Body of pancreas (tissue), 4 donors: ENCODE results near the gene TRPM2. TPM values are rescaled to one million over a fixed set of nuclear protein-coding genes. Genes with fewer than 3 reads are reported as not detected.

Source experiments
- ATAC-seq: fragments of 150-250 bp; one replicate; pipeline ENCODE4 v1.9.1; 2016
- DNase-seq, 4 donors: peaks; one replicate each; pipeline ENCODE4 v3.0.0-alpha.2; 2019
- H3K27ac ChIP-seq, 4 donors: fragments of 200-600 bp; sonication (generic); 1 replicate in 3 of 4; 2 replicates in 1 of 4; pipeline versions ENCODE4 v1.5.1 to v1.6.1; 2016 to 2019; ENCODE audit warnings: mild to moderate bottlenecking in 1 of 4, mixed read lengths in 1 of 4, moderate library complexity in 1 of 4
- H3K27me3 ChIP-seq, 2 donors: fragments of 200-600 bp; sonication (generic); one replicate each; pipeline ENCODE4 v1.6.0; 2016; ENCODE audit warnings: mild to moderate bottlenecking in 1 of 2
- H3K36me3 ChIP-seq, 2 donors: fragments of 200-600 bp; sonication (generic); replicated peaks in 1 of 2; 2 replicates each; pipeline ENCODE4 v1.5.1; 2016; ENCODE audit warnings: low read depth in 2 of 2; ENCODE audit not compliant: insufficient read depth in 1 of 2
- H3K4me1 ChIP-seq: fragments of 200-600 bp; sonication (generic); one replicate; pipeline ENCODE4 v1.6.0; 2016
- H3K4me3 ChIP-seq, 2 donors: fragments of 200-600 bp; sonication (generic); 1 replicate in 1 of 2; 2 replicates in 1 of 2; pipeline ENCODE4 v1.5.1; 2016 to 2019
- H3K9me3 ChIP-seq, 3 donors: fragments of 200-600 bp; sonication (generic); 1 replicate in 2 of 3; 2 replicates in 1 of 3; pipeline ENCODE4 v1.5.1; 2016
- POLR2A ChIP-seq, 3 donors: fragments of 450-650 bp; IDR thresholded peaks; one replicate each; pipeline ENCODE4 v1.6.1; 2016; ENCODE audit warnings: antibody characterized with exemption in 3 of 3, mild to moderate bottlenecking in 2 of 3
- WGBS, 2 donors: methylation state at CpG; one replicate each; pipeline ENCODE4 v1.1.5; 2017; 5-methylcytosine and 5-hydroxymethylcytosine counted together
- intact Hi-C: fragments of 100-400 bp; cut with DNase I; formaldehyde crosslinking; loops from one replicate; pipeline ENCODE4 v1.15.1; 2023
- total RNA-seq, 2 donors: library from RNA; depleted of rRNA; stranded (reverse); fragments of >200 nt; gene quantifications; one replicate each; pipeline ENCODE4 v1.1.0, GENCODE V29; 2016
- TF ChIP-seq, protein P1 (sequence below), 7 experiments: fragments of 450-650 bp in 4 of 7; fragments of 200-600 bp in 3 of 7; sonication (generic) in 3 of 7; IDR thresholded peaks; one replicate each; pipeline ENCODE4 v1.5.1; 2016 to 2019; ENCODE audit warnings: antibody characterized with exemption in 7 of 7

TRPM2 gene
- total RNA-seq, 2 donors from 2014 or later = 2.1 to 2.3 TPM

DNA sequence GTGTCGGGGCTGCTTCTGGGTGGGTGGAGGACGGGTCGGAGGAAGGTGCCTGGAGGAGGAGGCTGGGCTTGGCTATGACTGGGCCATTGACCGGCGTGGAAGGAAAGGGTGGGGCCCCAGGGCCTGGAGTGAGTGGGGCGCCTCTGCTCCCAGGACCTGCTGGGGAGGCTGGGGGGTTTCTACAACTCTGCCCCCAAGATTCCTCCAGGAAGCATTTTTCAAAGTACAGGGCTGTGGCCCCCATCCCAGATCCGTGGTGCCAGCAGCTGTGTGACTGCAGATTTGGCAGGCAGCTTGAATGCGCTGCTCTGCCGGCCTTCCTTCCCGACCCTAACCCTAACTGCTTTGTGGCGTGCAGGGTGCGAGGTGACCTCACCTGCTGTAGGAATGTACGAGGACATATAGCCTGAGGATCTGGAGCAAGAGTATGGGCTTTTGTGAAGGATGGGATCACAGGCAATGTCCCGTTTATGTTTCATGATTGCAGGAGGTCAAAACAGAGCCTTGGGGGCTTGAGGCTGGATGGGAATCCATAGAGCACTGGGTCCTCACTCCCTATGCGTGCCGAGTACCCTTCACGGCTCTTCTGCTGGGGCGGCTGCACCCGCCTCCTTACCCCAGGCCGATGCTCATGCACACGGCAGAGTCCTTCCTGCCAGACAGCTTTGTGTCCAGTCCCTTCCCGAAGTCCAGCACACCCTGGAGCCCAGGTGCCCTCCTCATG, 24.7 kb downstream of the TRPM2 start:
- no peak overlapping the region for H3K27ac ChIP-seq
- no peak for ATAC-seq
- 57 to 59% methylated on average over 12 to 21 of the region's 22 CpGs for WGBS, 2 donors
- no peak for DNase-seq
- H3K9me3 ChIP-seq = no peaks in the 10 kb centered on the region
- H3K4me1 ChIP-seq = no peaks in the 10 kb centered on the region
- no peaks in the 10 kb centered on the region for H3K36me3 ChIP-seq
- TF ChIP-seq, protein P1, sequence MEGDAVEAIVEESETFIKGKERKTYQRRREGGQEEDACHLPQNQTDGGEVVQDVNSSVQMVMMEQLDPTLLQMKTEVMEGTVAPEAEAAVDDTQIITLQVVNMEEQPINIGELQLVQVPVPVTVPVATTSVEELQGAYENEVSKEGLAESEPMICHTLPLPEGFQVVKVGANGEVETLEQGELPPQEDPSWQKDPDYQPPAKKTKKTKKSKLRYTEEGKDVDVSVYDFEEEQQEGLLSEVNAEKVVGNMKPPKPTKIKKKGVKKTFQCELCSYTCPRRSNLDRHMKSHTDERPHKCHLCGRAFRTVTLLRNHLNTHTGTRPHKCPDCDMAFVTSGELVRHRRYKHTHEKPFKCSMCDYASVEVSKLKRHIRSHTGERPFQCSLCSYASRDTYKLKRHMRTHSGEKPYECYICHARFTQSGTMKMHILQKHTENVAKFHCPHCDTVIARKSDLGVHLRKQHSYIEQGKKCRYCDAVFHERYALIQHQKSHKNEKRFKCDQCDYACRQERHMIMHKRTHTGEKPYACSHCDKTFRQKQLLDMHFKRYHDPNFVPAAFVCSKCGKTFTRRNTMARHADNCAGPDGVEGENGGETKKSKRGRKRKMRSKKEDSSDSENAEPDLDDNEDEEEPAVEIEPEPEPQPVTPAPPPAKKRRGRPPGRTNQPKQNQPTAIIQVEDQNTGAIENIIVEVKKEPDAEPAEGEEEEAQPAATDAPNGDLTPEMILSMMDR (IDR thresholded peaks at IDR 0.05) = no peak
- no peak for TF ChIP-seq POLR2A (IDR thresholded peaks at IDR 0.05)
- H3K4me3 ChIP-seq = no peak overlapping the region
- intact Hi-C loops = no loop called here
- H3K27me3 ChIP-seq = no peaks in the 10 kb centered on the region

DNA sequence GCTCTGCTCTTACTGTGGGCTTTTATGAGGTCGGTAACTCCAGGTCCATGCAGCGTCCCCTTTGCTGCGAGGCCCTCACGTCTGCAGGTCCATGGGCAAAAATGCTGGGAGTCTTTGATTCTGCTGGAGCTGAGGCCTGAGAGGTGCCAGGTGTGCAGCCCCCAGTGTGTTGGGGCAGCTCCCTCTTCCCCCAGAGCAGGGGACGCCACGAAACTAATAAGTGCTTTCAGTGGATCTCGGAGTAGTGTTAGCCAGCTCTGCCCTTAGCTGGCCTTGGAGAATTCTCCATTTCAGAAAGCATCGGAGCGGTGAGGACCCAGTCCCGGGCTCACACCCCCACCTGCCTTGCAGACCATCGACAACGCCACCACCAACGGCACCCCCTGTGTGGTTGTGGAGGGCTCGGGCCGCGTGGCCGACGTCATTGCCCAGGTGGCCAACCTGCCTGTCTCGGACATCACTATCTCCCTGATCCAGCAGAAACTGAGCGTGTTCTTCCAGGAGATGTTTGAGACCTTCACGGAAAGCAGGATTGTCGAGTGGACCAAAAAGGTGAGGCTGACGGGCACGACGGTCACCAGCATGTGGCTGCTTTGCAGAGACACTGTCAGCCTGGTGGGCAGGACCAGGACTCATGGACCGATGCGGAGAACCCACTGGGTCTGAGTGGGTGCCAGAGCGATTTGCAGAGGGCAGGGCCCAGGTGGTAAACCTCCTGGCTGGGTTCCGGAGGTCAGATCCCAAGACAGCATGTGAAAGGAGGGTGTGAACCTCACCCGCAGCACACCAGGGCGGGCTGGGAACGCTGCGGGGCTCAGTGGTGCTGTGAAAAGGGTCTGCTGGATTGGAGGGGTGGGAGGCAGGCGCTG, 25.5 kb downstream of the TRPM2 start:
- intact Hi-C loops = no loop called here
- TF ChIP-seq, protein P1 (IDR thresholded peaks at IDR 0.05) = no peak
- TF ChIP-seq POLR2A (IDR thresholded peaks at IDR 0.05) = no peak
- no peaks in the 10 kb centered on the region for H3K9me3 ChIP-seq
- ATAC-seq (no peak), DNase-seq (no peak)
- H3K27ac ChIP-seq = no peak overlapping the region
- H3K36me3 ChIP-seq = no peaks in the 10 kb centered on the region
- H3K4me1 ChIP-seq = no peaks in the 10 kb centered on the region
- 71 to 81% methylated on average over 21 to 34 of the region's 34 CpGs for WGBS, 2 donors
- no peak overlapping the region for H3K4me3 ChIP-seq
- H3K27me3 ChIP-seq = no peaks in the 10 kb centered on the region

DNA sequence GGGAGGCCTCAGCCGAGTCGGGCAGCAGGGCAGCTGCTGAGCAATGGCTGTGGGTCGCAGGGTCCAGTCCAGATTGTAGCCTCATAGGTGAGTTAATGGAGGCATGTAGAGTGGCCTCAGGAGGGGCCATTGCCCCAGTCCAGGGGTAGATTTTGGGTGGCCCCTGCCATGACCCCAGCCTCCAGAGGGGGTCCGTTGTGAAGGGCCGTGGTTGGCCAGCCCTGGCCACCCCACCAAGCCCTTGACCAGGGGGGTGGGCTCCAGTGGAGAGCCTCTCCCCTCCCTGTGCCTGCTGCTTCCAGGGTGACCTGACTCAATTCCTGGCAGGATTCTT, 26.1 kb downstream of the TRPM2 start:
- Histone ChIP-seq H3K9me3 (no peaks in the 10 kb centered on the region), H3K4me1 (no peaks in the 10 kb centered on the region), H3K36me3 (no peaks in the 10 kb centered on the region), H3K27me3 (no peaks in the 10 kb centered on the region), H3K4me3 (no peak overlapping the region), H3K27ac (no peak overlapping the region)
- ATAC-seq (no peak), DNase-seq (no peak)
- no peak for TF ChIP-seq POLR2A (IDR thresholded peaks at IDR 0.05)
- TF ChIP-seq, protein P1 (IDR thresholded peaks at IDR 0.05) = no peak
- intact Hi-C loops = no loop called here
- 49% methylated on average over 5 of the region's 5 CpGs; no CpG with 5 or more reads in 1 of the 2 donors for WGBS, 2 donors

DNA sequence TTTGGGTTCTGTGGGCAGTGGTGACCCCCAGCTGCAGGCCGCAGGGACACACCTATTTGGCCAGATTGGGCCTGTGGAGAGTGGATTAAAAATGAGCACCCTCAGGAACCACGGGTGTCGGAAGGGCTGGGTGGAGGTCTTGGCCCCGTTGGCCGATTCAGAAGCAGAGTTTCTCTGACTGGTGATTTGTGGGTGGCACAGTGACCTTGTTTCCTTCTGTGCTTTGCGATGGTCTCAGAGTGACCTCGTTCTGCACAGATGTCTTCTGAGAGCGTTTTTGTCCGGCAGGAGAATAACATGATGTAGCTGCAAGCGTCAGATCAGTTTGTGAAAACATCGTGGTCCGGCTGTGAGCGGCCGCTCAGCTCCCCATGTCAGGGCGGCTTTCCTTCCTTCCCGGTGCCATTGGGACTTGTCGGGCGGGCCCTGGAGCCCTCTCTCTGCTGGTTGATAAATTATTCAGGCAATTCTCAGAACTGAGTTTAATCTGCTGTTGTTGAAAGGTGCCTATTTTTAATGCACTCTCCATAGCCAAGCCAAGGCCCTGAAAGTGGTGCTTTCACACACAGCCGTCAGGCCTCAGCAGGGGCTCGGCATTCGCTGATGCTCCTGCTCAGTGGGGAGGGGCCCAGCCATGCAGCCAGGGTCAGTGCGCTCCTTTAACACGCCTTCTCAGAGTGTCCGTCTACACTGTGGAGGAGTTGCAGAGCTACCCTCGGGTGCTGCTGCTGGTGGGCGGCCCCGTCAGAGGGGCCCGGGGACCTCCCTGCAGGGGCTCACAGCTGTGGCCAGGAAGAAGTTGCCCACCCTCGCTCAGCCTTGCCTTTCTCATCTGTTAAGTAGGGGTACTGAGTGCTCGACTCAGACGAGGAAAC, 26.8 kb downstream of the TRPM2 start:
- no peak overlapping the region for H3K27ac ChIP-seq
- no peak overlapping the region for H3K4me3 ChIP-seq
- no peak for TF ChIP-seq POLR2A (IDR thresholded peaks at IDR 0.05)
- TF ChIP-seq, protein P1 (IDR thresholded peaks at IDR 0.05) = no peak
- 45 to 54% methylated on average over 14 to 31 of the region's 31 CpGs for WGBS, 2 donors
- H3K36me3 ChIP-seq = no peaks in the 10 kb centered on the region
- DNase-seq (no peak), ATAC-seq (no peak)
- intact Hi-C loops = no loop called here
- H3K27me3 ChIP-seq = no peaks in the 10 kb centered on the region
- peaks cover 0 to 3% (median 0%) of the 10 kb centered on the region in 3 donors for H3K9me3 ChIP-seq
- no peaks in the 10 kb centered on the region for H3K4me1 ChIP-seq
